Testis (tissue), 2 donors: ENCODE measurements around the gene S100B.

ENCODE experiments used
- CTCF ChIP-seq, 3 experiments: fragments of 450-650 bp in 2 of 3; fragments of 200-600 bp in 1 of 3; sonication (generic) in 1 of 3; IDR thresholded peaks; one replicate each; pipeline ENCODE4 v1.5.1; 2016 to 2019; ENCODE audit warnings: antibody characterized with exemption in 3 of 3, mild to moderate bottlenecking in 2 of 3, moderate library complexity in 1 of 3
- POLR2A ChIP-seq: fragments of 450-650 bp; IDR thresholded peaks from one replicate; pipeline ENCODE4 v1.6.1; 2017; ENCODE audit warnings: antibody characterized with exemption, mild to moderate bottlenecking, moderate library complexity

- no peak for TF ChIP-seq CTCF (IDR thresholded peaks at IDR 0.05)
- no peak for TF ChIP-seq POLR2A
Observed at GRCh38 chr21:46568562-46568961, 36.3 kb downstream of the S100B start.
